Body of pancreas (tissue), 4 donors: ENCODE measurements around the gene GTF2E1. TPM values are rescaled to one million over a fixed set of nuclear protein-coding genes. Genes with fewer than 3 reads are reported as not detected.

ENCODE experiments used
- ATAC-seq: fragments of 150-250 bp; one replicate; pipeline ENCODE4 v1.9.1; 2016
- DNase-seq, 4 donors: peaks; one replicate each; pipeline ENCODE4 v3.0.0-alpha.2; 2019
- H3K27ac ChIP-seq, 4 donors: fragments of 200-600 bp; sonication (generic); 1 replicate in 3 of 4; 2 replicates in 1 of 4; pipeline versions ENCODE4 v1.5.1 to v1.6.1; 2016 to 2019; ENCODE audit warnings: mild to moderate bottlenecking in 1 of 4, mixed read lengths in 1 of 4, moderate library complexity in 1 of 4
- H3K27me3 ChIP-seq, 2 donors: fragments of 200-600 bp; sonication (generic); one replicate each; pipeline ENCODE4 v1.6.0; 2016; ENCODE audit warnings: mild to moderate bottlenecking in 1 of 2
- H3K36me3 ChIP-seq, 2 donors: fragments of 200-600 bp; sonication (generic); replicated peaks in 1 of 2; 2 replicates each; pipeline ENCODE4 v1.5.1; 2016; ENCODE audit warnings: low read depth in 2 of 2; ENCODE audit not compliant: insufficient read depth in 1 of 2
- H3K4me1 ChIP-seq: fragments of 200-600 bp; sonication (generic); one replicate; pipeline ENCODE4 v1.6.0; 2016
- H3K4me3 ChIP-seq, 2 donors: fragments of 200-600 bp; sonication (generic); 1 replicate in 1 of 2; 2 replicates in 1 of 2; pipeline ENCODE4 v1.5.1; 2016 to 2019
- H3K9me3 ChIP-seq, 3 donors: fragments of 200-600 bp; sonication (generic); 1 replicate in 2 of 3; 2 replicates in 1 of 3; pipeline ENCODE4 v1.5.1; 2016
- POLR2A ChIP-seq, 3 donors: fragments of 450-650 bp; IDR thresholded peaks; one replicate each; pipeline ENCODE4 v1.6.1; 2016; ENCODE audit warnings: antibody characterized with exemption in 3 of 3, mild to moderate bottlenecking in 2 of 3
- WGBS, 2 donors: methylation state at CpG; one replicate each; pipeline ENCODE4 v1.1.5; 2017; 5-methylcytosine and 5-hydroxymethylcytosine counted together
- intact Hi-C: fragments of 100-400 bp; cut with DNase I; formaldehyde crosslinking; loops from one replicate; pipeline ENCODE4 v1.15.1; 2023
- total RNA-seq, 2 donors: library from RNA; depleted of rRNA; stranded (reverse); fragments of >200 nt; gene quantifications; one replicate each; pipeline ENCODE4 v1.1.0, GENCODE V29; 2016
- TF ChIP-seq, protein P1 (sequence below), 7 experiments: fragments of 450-650 bp in 4 of 7; fragments of 200-600 bp in 3 of 7; sonication (generic) in 3 of 7; IDR thresholded peaks; one replicate each; pipeline ENCODE4 v1.5.1; 2016 to 2019; ENCODE audit warnings: antibody characterized with exemption in 7 of 7

The GTF2E1 gene
- total RNA-seq, 2 donors from 2014 or later, result 3.6 to 5.9 TPM

DNA sequence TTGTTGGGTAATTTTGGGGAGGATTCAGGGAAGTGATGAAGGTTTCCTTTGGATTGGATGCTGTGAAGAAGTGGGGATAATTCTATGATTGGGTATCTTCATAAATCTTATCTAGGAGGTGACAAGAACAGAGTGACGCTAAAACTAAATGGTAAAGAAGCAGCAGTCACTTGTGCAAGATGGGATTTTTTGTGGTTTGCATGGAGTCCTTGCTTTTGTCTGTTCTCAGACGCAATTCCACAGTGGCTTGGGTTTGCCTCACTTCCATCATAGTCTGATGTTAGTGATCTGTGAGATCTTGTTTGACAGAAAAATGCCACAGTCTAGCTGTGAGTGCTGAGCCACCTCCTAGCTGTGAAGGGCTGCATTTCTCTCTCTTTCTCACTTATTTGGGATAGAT is 26.9 kb downstream of the GTF2E1 start:
- H3K9me3 ChIP-seq, result no peaks in the 10 kb centered on the region
- ATAC-seq (no peak), DNase-seq (no peak)
- no peaks in the 10 kb centered on the region for H3K27me3 ChIP-seq
- intact Hi-C loops, result no loop called here
- peaks cover 13% of the 10 kb centered on the region for H3K4me1 ChIP-seq
- TF ChIP-seq, protein P1, sequence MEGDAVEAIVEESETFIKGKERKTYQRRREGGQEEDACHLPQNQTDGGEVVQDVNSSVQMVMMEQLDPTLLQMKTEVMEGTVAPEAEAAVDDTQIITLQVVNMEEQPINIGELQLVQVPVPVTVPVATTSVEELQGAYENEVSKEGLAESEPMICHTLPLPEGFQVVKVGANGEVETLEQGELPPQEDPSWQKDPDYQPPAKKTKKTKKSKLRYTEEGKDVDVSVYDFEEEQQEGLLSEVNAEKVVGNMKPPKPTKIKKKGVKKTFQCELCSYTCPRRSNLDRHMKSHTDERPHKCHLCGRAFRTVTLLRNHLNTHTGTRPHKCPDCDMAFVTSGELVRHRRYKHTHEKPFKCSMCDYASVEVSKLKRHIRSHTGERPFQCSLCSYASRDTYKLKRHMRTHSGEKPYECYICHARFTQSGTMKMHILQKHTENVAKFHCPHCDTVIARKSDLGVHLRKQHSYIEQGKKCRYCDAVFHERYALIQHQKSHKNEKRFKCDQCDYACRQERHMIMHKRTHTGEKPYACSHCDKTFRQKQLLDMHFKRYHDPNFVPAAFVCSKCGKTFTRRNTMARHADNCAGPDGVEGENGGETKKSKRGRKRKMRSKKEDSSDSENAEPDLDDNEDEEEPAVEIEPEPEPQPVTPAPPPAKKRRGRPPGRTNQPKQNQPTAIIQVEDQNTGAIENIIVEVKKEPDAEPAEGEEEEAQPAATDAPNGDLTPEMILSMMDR (IDR thresholded peaks at IDR 0.05), result no peak
- TF ChIP-seq POLR2A (IDR thresholded peaks at IDR 0.05), result no peak
- no peaks in the 10 kb centered on the region for H3K36me3 ChIP-seq
- H3K27ac ChIP-seq, result no peak overlapping the region
- WGBS, 2 donors, result 93 to 95% methylated on average over 2 of the region's 2 CpGs
- no peak overlapping the region for H3K4me3 ChIP-seq

DNA sequence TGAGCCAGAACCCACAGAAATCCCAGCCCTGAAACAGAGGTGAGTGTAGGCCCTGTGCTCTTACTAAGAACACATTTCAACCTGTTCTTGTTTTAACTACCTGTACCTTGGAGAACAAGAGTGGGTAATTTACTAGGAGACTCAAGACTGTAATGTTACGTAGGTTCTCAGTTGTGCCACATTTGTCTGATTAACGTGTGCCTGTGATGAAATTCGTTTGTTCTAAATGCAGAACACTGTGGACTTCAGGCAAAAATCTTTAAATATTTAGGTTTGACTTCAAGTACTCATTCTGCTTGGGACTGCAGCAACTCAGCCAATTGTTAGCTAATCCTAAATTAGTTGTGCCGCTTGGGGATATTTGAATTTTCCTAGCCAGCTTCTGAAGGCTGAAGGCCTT is 28.3 kb downstream of the GTF2E1 start:
- 86 to 89% methylated on average over 4 of the region's 4 CpGs for WGBS, 2 donors
- TF ChIP-seq, protein P1 (IDR thresholded peaks at IDR 0.05), result no peak
- TF ChIP-seq POLR2A (IDR thresholded peaks at IDR 0.05), result no peak
- H3K36me3 ChIP-seq, result no peaks in the 10 kb centered on the region
- ATAC-seq, result no peak
- DNase-seq, result no peak
- no peaks in the 10 kb centered on the region for H3K9me3 ChIP-seq
- no peak overlapping the region for H3K4me3 ChIP-seq
- H3K27me3 ChIP-seq, result no peaks in the 10 kb centered on the region
- no peak overlapping the region for H3K27ac ChIP-seq
- H3K4me1 ChIP-seq, result peaks cover 10% of the 10 kb centered on the region
- intact Hi-C loops, result no loop called here

GRCh38 chr3:120772081-120772480 is 29.5 kb downstream of the GTF2E1 start:
- no peak for DNase-seq
- Histone ChIP-seq H3K4me3 (no peak overlapping the region), H3K4me1 (no peaks in the 10 kb centered on the region), H3K9me3 (no peaks in the 10 kb centered on the region), H3K27me3 (no peaks in the 10 kb centered on the region), H3K36me3 (peaks cover 0 to 8% of the 10 kb centered on the region in 2 donors), H3K27ac (no peak overlapping the region)
- intact Hi-C loops, result no loop called here
- TF ChIP-seq, protein P1 (IDR thresholded peaks at IDR 0.05), result no peak
- ATAC-seq, result no peak
- 65 to 93% methylated on average over 2 of the region's 2 CpGs for WGBS, 2 donors

- peaks cover 0 to 8% of the 10 kb centered on the region in 2 donors for H3K36me3 ChIP-seq
- intact Hi-C loops, result no loop called here
Measured at GRCh38 chr3:120773932-120774331, 31.4 kb downstream of the GTF2E1 start.

DNA sequence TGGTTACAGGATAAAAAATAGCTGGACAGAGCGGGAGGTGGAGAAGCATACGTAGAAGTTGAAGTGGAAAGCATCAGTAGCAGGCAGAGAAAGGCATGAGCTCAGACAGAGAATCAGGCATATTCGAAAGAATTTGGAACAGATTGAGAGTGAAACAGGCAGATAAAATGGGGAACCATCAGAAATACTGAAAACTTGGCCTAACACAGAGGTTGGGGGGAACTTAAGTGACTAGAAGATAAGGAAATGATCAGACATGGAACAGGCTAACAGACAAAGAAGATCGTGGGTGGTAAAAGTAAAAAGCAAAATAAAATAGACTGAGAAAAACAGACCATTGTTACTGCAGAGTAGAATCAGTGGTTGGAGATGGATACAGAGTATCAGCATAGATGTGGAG is 32.9 kb downstream of the GTF2E1 start:
- peaks cover 0 to 8% of the 10 kb centered on the region in 2 donors for H3K36me3 ChIP-seq
- WGBS, 2 donors, result 86 to 93% methylated on average over 3 to 4 of the region's 4 CpGs

More at GRCh38 chr3:120773932-120774331, 31.4 kb downstream of the GTF2E1 start:
- H3K27me3 ChIP-seq, result no peaks in the 10 kb centered on the region
- no peaks in the 10 kb centered on the region for H3K4me1 ChIP-seq
- H3K9me3 ChIP-seq, result no peaks in the 10 kb centered on the region
- H3K4me3 ChIP-seq, result no peak overlapping the region
- ATAC-seq (no peak), DNase-seq (no peak)
- H3K27ac ChIP-seq, result no peak overlapping the region
- TF ChIP-seq, protein P1 (IDR thresholded peaks at IDR 0.05), result no peak
- no peak for TF ChIP-seq POLR2A (IDR thresholded peaks at IDR 0.05)

More for the DNA sequence above, 32.9 kb downstream of the GTF2E1 start:
- Histone ChIP-seq H3K4me1 (no peaks in the 10 kb centered on the region), H3K27me3 (no peaks in the 10 kb centered on the region), H3K9me3 (no peaks in the 10 kb centered on the region), H3K4me3 (no peak overlapping the region), H3K27ac (no peak overlapping the region)
- no peak for TF ChIP-seq POLR2A (IDR thresholded peaks at IDR 0.05)
- TF ChIP-seq, protein P1 (IDR thresholded peaks at IDR 0.05), result no peak
- no peak for DNase-seq
- ATAC-seq, result no peak
- intact Hi-C loops, result no loop called here
